Esophagus squamous epithelium (tissue), 4 donors: ENCODE measurements around the gene SPACA7.

Source experiments
- CTCF ChIP-seq, 6 experiments: fragments of 450-650 bp in 4 of 6; fragments of 200-600 bp in 2 of 6; sonication (generic) in 2 of 6; IDR thresholded peaks; one replicate each; pipeline ENCODE4 v1.5.1; 2016 to 2019; ENCODE audit warnings: antibody characterized with exemption in 6 of 6, mild to moderate bottlenecking in 4 of 6, moderate library complexity in 4 of 6
- POLR2A ChIP-seq, 4 donors: fragments of 450-650 bp; IDR thresholded peaks; one replicate each; pipeline ENCODE4 v1.6.1; 2017; ENCODE audit warnings: antibody characterized with exemption in 4 of 4, mild to moderate bottlenecking in 4 of 4, moderate library complexity in 3 of 4

- no peak for TF ChIP-seq POLR2A (IDR thresholded peaks at IDR 0.05)
- TF ChIP-seq CTCF (IDR thresholded peaks at IDR 0.05) = peak; percentile 32 to 91 (median 76)
Measured at GRCh38 chr13:112443995-112444311, 67.8 kb downstream of the SPACA7 start.
